NT2/D1 (cell line): ENCODE measurements around the gene IER3.
"Not testable (repeated sequence)": the region's sequence is repeated elsewhere in the genome, so short reads cannot be mapped to it uniquely, and the experiment has no call there.

Experiments used
- SUZ12 ChIP-seq: IDR thresholded peaks from 2 replicates; pipeline ENCODE4 v1.6.1; 2011; ENCODE audit not compliant: insufficient read length, insufficient read depth; ENCODE audit errors: extremely low read depth
- YY1 ChIP-seq: IDR thresholded peaks from 2 replicates; pipeline ENCODE4 v1.6.1; 2011; ENCODE audit not compliant: insufficient read length, insufficient read depth
- ZNF274 ChIP-seq: IDR thresholded peaks from 2 replicates; pipeline ENCODE4 v1.6.1; 2011; ENCODE audit warnings: mild to moderate bottlenecking, low read depth, low read length

DNA sequence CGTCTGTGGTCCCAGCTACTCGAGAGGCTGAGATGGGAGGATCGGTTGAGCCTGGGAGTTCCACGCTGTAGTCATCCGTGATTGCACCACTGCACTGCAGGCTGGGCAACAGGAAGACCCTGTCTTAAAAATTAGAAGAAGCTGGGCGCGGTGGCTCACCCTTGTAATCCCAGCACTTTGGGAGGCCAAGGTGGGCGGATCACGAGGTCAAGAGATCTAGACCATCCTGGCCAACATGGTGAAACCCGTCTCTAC is 22.4 kb downstream of the IER3 start:
- not testable (repeated sequence) for TF ChIP-seq YY1, SUZ12, ZNF274
